ENCODE measurements around the gene GRK5.

The GRK5 gene

DNA sequence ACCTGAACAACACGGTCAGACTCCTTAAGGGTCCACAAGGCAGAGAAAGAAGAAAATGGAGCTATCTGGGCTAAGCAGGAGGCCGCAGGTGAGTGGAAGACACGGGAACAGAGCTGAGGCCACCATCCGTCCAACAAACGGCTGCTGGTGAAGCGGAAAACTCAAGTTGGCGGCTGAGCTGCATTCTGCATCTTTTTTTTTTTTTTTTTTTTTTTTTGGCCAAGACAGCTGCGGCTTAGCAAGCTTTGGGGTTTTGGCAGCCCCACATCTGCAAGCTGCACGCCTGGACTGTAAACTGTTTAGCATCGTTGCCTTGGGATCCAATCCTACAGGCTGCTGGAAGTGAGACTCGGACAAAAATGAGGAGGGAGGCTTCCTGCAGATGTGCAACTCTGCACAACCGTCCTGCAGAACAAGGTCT is 297.8 kb downstream of the GRK5 start:
- H3K9me3 Mint-ChIP-seq = no peaks in the 10 kb centered on the region
- TF ChIP-seq CTCF (IDR thresholded peaks at IDR 0.05; ENCODE audit: unreplicated experiment in 3 of 3) = no peak
- H3K27ac Mint-ChIP-seq = peak overlapping the region in 1 of 3 experiments; percentile 38
- peaks cover 4% of the 10 kb centered on the region for H3K36me3 Mint-ChIP-seq (ENCODE audit: low read depth)
- H3K4me1 Mint-ChIP-seq = peaks cover 27% of the 10 kb centered on the region
- H3K4me3 Mint-ChIP-seq = no peak overlapping the region
- peaks cover 45% of the 10 kb centered on the region for H3K27me3 Mint-ChIP-seq (ENCODE audit: low read depth)
